ENCODE measurements around the gene BRIP1. TPM values are rescaled to one million over a fixed set of nuclear protein-coding genes. Genes with fewer than 3 reads are reported as not detected.

Gene BRIP1
- total RNA-seq, 3 donors from 2014 or later (not counting 1 experiment from before 2014, with no cell fraction given), result 2.7 to 3.7 (median 2.9) TPM

GRCh38 chr17:61786088-61786487 lies 77.2 kb downstream of the BRIP1 start:
- ATAC-seq (no peak), DNase-seq (no peak)
- no peak overlapping the region for H3K4me3 Mint-ChIP-seq
- no CpG with 5 or more reads among the region's 5 CpGs for WGBS (ENCODE audit: insufficient coverage)
- TF ChIP-seq, protein P1, sequence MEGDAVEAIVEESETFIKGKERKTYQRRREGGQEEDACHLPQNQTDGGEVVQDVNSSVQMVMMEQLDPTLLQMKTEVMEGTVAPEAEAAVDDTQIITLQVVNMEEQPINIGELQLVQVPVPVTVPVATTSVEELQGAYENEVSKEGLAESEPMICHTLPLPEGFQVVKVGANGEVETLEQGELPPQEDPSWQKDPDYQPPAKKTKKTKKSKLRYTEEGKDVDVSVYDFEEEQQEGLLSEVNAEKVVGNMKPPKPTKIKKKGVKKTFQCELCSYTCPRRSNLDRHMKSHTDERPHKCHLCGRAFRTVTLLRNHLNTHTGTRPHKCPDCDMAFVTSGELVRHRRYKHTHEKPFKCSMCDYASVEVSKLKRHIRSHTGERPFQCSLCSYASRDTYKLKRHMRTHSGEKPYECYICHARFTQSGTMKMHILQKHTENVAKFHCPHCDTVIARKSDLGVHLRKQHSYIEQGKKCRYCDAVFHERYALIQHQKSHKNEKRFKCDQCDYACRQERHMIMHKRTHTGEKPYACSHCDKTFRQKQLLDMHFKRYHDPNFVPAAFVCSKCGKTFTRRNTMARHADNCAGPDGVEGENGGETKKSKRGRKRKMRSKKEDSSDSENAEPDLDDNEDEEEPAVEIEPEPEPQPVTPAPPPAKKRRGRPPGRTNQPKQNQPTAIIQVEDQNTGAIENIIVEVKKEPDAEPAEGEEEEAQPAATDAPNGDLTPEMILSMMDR (IDR thresholded peaks at IDR 0.05), result no peak
- intact Hi-C loops (cut with micrococcal nuclease), result no loop called here
- H3K36me3 ChIP-seq (ENCODE audit: control insufficient read depth, insufficient read depth, low read length), result no peaks in the 10 kb centered on the region
- no peaks in the 10 kb centered on the region for H3K9me3 ChIP-seq (ENCODE audit: control insufficient read depth, insufficient read depth, low read length)
- no peaks in the 10 kb centered on the region for H3K27me3 Mint-ChIP-seq (ENCODE audit: low read depth in 2 of 2)
- no peak overlapping the region for H3K27ac Mint-ChIP-seq
- H3K4me1 Mint-ChIP-seq, result no peaks in the 10 kb centered on the region
- no peaks in the 10 kb centered on the region for H3K27me3 ChIP-seq (ENCODE audit: control insufficient read depth, insufficient read depth, low read length)
- no peak overlapping the region for H3K27ac ChIP-seq (ENCODE audit: low read length)
- H3K4me1 ChIP-seq (ENCODE audit: control insufficient read depth, insufficient read depth, low read length), result no peaks in the 10 kb centered on the region
- no peak overlapping the region for H3K4me3 ChIP-seq (ENCODE audit: low read length)
- no peaks in the 10 kb centered on the region for H3K36me3 Mint-ChIP-seq
- no peaks in the 10 kb centered on the region for H3K9me3 Mint-ChIP-seq

DNA sequence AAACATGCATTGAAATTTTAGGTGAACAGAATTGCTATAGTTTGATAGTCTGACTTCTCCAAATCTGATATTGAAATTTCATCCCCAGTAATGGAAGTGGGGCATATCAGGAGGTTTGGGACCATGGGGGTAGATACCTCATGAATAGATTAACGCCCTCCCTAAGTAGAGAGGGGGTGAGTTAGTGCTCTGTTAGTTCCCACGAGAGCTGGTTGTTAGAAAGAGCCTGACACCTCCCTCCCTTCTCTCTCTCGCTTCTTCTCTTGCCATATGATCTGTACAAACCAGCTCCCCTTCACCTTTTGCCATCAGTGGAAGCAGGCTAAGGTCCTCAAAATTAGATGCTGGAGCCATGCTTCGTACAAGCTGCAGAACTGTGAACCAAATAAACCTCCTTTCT lies 78.8 kb downstream of the BRIP1 start:
- Mint-ChIP-seq H3K4me1 (no peaks in the 10 kb centered on the region), H3K4me3 (no peak overlapping the region), H3K9me3 (no peaks in the 10 kb centered on the region), H3K36me3 (no peaks in the 10 kb centered on the region), H3K27me3 (ENCODE audit: low read depth in 2 of 2) (no peaks in the 10 kb centered on the region), H3K27ac (no peak overlapping the region)
- WGBS (ENCODE audit: insufficient coverage), result 79% methylated on average over 2 of the region's 4 CpGs
- Histone ChIP-seq H3K27me3 (ENCODE audit: control insufficient read depth, insufficient read depth, low read length) (no peaks in the 10 kb centered on the region), H3K36me3 (ENCODE audit: control insufficient read depth, insufficient read depth, low read length) (no peaks in the 10 kb centered on the region), H3K27ac (ENCODE audit: low read length) (no peak overlapping the region), H3K4me3 (ENCODE audit: low read length) (no peak overlapping the region), H3K4me1 (ENCODE audit: control insufficient read depth, insufficient read depth, low read length) (no peaks in the 10 kb centered on the region), H3K9me3 (ENCODE audit: control insufficient read depth, insufficient read depth, low read length) (no peaks in the 10 kb centered on the region)
- DNase-seq, result no peak
- intact Hi-C loops (cut with micrococcal nuclease), result no loop called here
- TF ChIP-seq, protein P1 (IDR thresholded peaks at IDR 0.05), result no peak
- ATAC-seq, result no peak

DNA sequence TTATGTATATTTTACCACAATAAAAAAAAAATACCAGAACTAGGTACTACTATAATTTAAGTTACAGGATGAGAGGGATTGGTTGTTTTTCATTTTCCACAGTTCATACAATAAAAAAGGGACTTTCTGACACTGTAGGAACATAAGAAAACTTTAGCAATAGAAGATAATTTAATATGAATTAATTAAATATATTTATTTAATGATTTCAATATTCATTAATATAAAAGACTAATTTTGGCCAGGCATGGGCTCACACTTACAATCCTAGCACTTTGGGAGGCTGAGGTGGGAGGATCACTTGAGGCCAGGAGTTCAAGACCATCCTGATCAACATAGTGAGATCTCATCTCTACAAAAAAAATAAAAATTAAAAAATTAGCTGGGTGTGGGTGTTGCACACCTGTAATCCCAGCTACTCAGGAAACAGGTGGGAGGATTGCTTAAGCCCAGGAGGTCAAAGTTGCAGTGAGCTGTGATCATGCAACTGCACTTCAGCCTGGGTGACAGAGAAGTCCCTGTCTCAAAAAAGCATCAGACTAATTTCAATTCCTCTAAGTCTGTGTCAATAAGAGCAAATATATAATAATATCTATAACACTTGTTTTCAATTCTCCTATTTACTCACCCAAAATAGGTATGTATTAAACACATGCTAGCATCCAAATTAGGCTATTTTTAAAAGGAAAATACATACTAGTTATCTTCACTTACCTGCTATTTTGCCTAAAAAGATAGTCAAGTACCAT lies 79.6 kb downstream of the BRIP1 start:
- TF ChIP-seq, protein P1 (IDR thresholded peaks at IDR 0.05), result no peak
- intact Hi-C loops (cut with micrococcal nuclease), result no loop called here
- Histone ChIP-seq H3K27me3 (ENCODE audit: control insufficient read depth, insufficient read depth, low read length) (no peaks in the 10 kb centered on the region), H3K27ac (ENCODE audit: low read length) (no peak overlapping the region), H3K36me3 (ENCODE audit: control insufficient read depth, insufficient read depth, low read length) (no peaks in the 10 kb centered on the region), H3K4me1 (ENCODE audit: control insufficient read depth, insufficient read depth, low read length) (no peaks in the 10 kb centered on the region), H3K4me3 (ENCODE audit: low read length) (no peak overlapping the region), H3K9me3 (ENCODE audit: control insufficient read depth, insufficient read depth, low read length) (no peaks in the 10 kb centered on the region)
- Mint-ChIP-seq H3K27me3 (ENCODE audit: low read depth in 2 of 2) (no peaks in the 10 kb centered on the region), H3K36me3 (no peaks in the 10 kb centered on the region), H3K27ac (no peak overlapping the region), H3K4me3 (no peak overlapping the region), H3K4me1 (no peaks in the 10 kb centered on the region), H3K9me3 (no peaks in the 10 kb centered on the region)
- ATAC-seq (no peak), DNase-seq (no peak)

GRCh38 chr17:61783120-61783519 lies 80.2 kb downstream of the BRIP1 start:
- no peak overlapping the region for H3K4me3 ChIP-seq (ENCODE audit: low read length)
- WGBS (ENCODE audit: insufficient coverage), result 100% methylated on average over 1 of the region's 1 CpG
- H3K36me3 Mint-ChIP-seq, result no peaks in the 10 kb centered on the region
- ATAC-seq (no peak), DNase-seq (no peak)
- H3K9me3 Mint-ChIP-seq, result no peaks in the 10 kb centered on the region
- H3K27ac ChIP-seq (ENCODE audit: low read length), result no peak overlapping the region
- no peaks in the 10 kb centered on the region for H3K9me3 ChIP-seq (ENCODE audit: control insufficient read depth, insufficient read depth, low read length)
- H3K27ac Mint-ChIP-seq, result no peak overlapping the region
- no peaks in the 10 kb centered on the region for H3K36me3 ChIP-seq (ENCODE audit: control insufficient read depth, insufficient read depth, low read length)
- H3K4me1 ChIP-seq (ENCODE audit: control insufficient read depth, insufficient read depth, low read length), result no peaks in the 10 kb centered on the region
- H3K4me3 Mint-ChIP-seq, result no peak overlapping the region
- intact Hi-C loops (cut with micrococcal nuclease), result no loop called here
- H3K4me1 Mint-ChIP-seq, result no peaks in the 10 kb centered on the region
- no peaks in the 10 kb centered on the region for H3K27me3 ChIP-seq (ENCODE audit: control insufficient read depth, insufficient read depth, low read length)
- TF ChIP-seq, protein P1 (IDR thresholded peaks at IDR 0.05), result no peak
- H3K27me3 Mint-ChIP-seq (ENCODE audit: low read depth in 2 of 2), result no peaks in the 10 kb centered on the region
